KMS-11 (cell line): ENCODE results near the gene CEP126.

Experiments used
- H2AFZ ChIP-seq: fragments of 200-600 bp; sonication (generic); 2 replicates; pipeline ENCODE4 v1.6.1; 2016; ENCODE audit warnings: antibody characterized with exemption, mixed run types, low read depth
- H3K27ac ChIP-seq: fragments of 200-600 bp; sonication (generic); 2 replicates; pipeline ENCODE4 v1.6.1; 2016; ENCODE audit warnings: mild to moderate bottlenecking, mixed run types
- H3K27me3 ChIP-seq: fragments of 200-600 bp; sonication (generic); 2 replicates; pipeline ENCODE4 v1.6.1; 2017; ENCODE audit warnings: mild to moderate bottlenecking, low read depth, mixed run types, moderate library complexity; ENCODE audit not compliant: insufficient read depth
- H3K36me3 ChIP-seq: fragments of 200-600 bp; sonication (generic); 2 replicates; pipeline ENCODE4 v1.6.1; 2017; ENCODE audit warnings: mild to moderate bottlenecking, mixed run types; ENCODE audit not compliant: insufficient read depth
- H3K4me1 ChIP-seq: fragments of 200-600 bp; sonication (generic); 2 replicates; pipeline ENCODE4 v1.6.1; 2016; ENCODE audit warnings: mild to moderate bottlenecking, low read depth, mixed run types; ENCODE audit not compliant: poor library complexity, severe bottlenecking
- H3K4me2 ChIP-seq: fragments of 200-600 bp; sonication (generic); 2 replicates; pipeline ENCODE4 v1.7.0; 2016; ENCODE audit warnings: mild to moderate bottlenecking, mixed run types
- H3K4me3 ChIP-seq: fragments of 200-600 bp; sonication (generic); IDR thresholded peaks from 2 replicates; pipeline ENCODE4 v1.6.1; 2017; ENCODE audit warnings: low read depth, low read length, mixed read lengths; ENCODE audit not compliant: insufficient read depth
- H3K79me2 ChIP-seq: fragments of 200-600 bp; sonication (generic); 2 replicates; pipeline ENCODE4 v1.6.1; 2016; ENCODE audit warnings: low read depth, mixed run types; ENCODE audit not compliant: insufficient read depth
- H3K9ac ChIP-seq: fragments of 200-600 bp; sonication (generic); 2 replicates; pipeline ENCODE4 v1.6.1; 2016; ENCODE audit warnings: mild to moderate bottlenecking, mixed run types
- H4K20me1 ChIP-seq: fragments of 200-600 bp; sonication (generic); 2 replicates; pipeline ENCODE4 v1.6.1; 2016; ENCODE audit warnings: mild to moderate bottlenecking, mixed run types; ENCODE audit not compliant: insufficient read depth
- TF ChIP-seq, protein P1 (sequence below): fragments of 200-600 bp; sonication (generic); conservative IDR thresholded peaks from 2 replicates; pipeline ENCODE4 v1.6.1; 2017; ENCODE audit warnings: low read depth, mild to moderate bottlenecking, antibody characterized with exemption, low read length, moderate library complexity, mixed read lengths

The CEP126 gene

GRCh38 chr11:102010776-102011494, 96.1 kb downstream of the CEP126 start:
- H3K4me3 ChIP-seq = no peak overlapping the region
- H3K4me2 ChIP-seq = no peak overlapping the region
- H2AFZ ChIP-seq = no peak overlapping the region

DNA sequence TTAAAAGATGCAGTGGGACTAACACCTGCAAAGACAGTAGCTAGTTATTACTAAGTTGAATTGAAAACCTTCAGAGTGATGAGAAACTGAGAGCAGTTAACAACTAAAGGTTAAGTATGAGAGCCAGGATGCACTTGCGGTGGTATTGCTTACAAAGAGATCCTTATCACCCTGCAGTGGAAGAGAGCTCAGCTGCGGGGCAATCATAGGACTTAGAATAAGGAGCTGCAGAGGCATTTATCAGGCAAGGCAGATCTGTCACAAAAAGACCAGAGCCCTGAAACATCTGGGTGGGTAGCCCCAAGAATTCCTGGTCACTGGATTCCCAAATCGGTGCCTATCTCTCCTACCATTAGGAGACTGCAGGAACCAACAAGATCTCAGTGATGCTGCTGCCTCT, 98.1 kb downstream of the CEP126 start:
- Histone ChIP-seq H3K4me3 (no peak overlapping the region), H2AFZ (no peak overlapping the region), H3K4me1 (peaks cover 5% of the 10 kb centered on the region), H4K20me1 (no peaks in the 10 kb centered on the region), H3K36me3 (no peaks in the 10 kb centered on the region), H3K4me2 (no peak overlapping the region), H3K27me3 (no peaks in the 10 kb centered on the region), H3K9ac (no peak overlapping the region), H3K27ac (no peak overlapping the region), H3K79me2 (no peaks in the 10 kb centered on the region)
- TF ChIP-seq, protein P1, sequence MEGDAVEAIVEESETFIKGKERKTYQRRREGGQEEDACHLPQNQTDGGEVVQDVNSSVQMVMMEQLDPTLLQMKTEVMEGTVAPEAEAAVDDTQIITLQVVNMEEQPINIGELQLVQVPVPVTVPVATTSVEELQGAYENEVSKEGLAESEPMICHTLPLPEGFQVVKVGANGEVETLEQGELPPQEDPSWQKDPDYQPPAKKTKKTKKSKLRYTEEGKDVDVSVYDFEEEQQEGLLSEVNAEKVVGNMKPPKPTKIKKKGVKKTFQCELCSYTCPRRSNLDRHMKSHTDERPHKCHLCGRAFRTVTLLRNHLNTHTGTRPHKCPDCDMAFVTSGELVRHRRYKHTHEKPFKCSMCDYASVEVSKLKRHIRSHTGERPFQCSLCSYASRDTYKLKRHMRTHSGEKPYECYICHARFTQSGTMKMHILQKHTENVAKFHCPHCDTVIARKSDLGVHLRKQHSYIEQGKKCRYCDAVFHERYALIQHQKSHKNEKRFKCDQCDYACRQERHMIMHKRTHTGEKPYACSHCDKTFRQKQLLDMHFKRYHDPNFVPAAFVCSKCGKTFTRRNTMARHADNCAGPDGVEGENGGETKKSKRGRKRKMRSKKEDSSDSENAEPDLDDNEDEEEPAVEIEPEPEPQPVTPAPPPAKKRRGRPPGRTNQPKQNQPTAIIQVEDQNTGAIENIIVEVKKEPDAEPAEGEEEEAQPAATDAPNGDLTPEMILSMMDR = no peak

More at GRCh38 chr11:102010776-102011494, 96.1 kb downstream of the CEP126 start:
- no peaks in the 10 kb centered on the region for H3K27me3 ChIP-seq
- H3K9ac ChIP-seq = no peak overlapping the region
- no peak overlapping the region for H3K27ac ChIP-seq
- TF ChIP-seq, protein P1 = no peak
- H3K4me1 ChIP-seq = peaks cover 11% of the 10 kb centered on the region
- H3K79me2 ChIP-seq = no peaks in the 10 kb centered on the region
- H3K36me3 ChIP-seq = no peaks in the 10 kb centered on the region
- no peaks in the 10 kb centered on the region for H4K20me1 ChIP-seq

DNA sequence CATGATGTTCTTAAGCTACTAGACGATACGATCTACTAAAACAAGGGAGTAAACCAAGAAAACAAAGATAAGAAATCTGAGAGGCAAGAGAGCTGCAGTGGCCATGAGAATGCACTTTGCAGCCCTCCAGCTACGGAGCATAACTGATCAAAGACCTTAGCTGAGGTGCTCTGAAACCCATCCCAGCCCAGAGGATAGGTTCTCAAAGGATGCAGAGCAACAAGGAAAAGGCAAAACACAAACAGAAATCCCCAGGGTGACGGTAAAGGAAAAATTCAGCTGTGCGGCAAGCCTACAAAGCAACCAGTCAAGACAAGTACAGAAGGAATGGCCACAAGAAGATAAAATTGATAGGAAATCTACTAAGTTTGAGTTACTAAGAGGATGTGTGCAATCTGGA, 99.9 kb downstream of the CEP126 start:
- H3K4me2 ChIP-seq = no peak overlapping the region
- no peak overlapping the region for H3K4me3 ChIP-seq
- no peaks in the 10 kb centered on the region for H3K4me1 ChIP-seq
- H3K9ac ChIP-seq = no peak overlapping the region
- TF ChIP-seq, protein P1 = no peak
- no peaks in the 10 kb centered on the region for H3K36me3 ChIP-seq
- H3K27me3 ChIP-seq = no peaks in the 10 kb centered on the region
- H4K20me1 ChIP-seq = no peaks in the 10 kb centered on the region
- H3K27ac ChIP-seq = no peak overlapping the region
- no peak overlapping the region for H2AFZ ChIP-seq
- H3K79me2 ChIP-seq = no peaks in the 10 kb centered on the region

DNA sequence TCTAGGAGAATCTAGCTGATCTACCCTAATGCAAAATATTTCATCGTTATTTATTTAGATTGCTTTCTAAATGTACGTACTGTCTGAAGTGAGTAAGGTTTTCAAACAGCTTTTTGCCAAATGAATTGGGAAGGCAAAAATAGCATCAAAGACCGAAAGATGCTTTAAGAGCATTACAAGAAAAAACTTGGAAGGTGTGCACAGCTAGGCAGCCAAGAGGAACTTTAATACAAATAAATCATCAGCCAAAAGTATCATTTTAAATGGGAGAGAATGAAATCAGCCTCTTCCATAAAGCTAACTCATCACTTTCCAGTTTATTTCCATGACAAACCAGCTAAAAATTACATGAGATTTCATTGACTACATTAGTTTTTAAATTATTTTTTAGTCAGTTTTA, 102.2 kb downstream of the CEP126 start:
- no peaks in the 10 kb centered on the region for H4K20me1 ChIP-seq
- TF ChIP-seq, protein P1 = no peak
- no peak overlapping the region for H3K4me2 ChIP-seq
- H3K27me3 ChIP-seq = no peaks in the 10 kb centered on the region
- no peak overlapping the region for H3K4me3 ChIP-seq
- no peak overlapping the region for H3K27ac ChIP-seq
- H2AFZ ChIP-seq = no peak overlapping the region
- H3K9ac ChIP-seq = no peak overlapping the region
- H3K36me3 ChIP-seq = no peaks in the 10 kb centered on the region
- no peaks in the 10 kb centered on the region for H3K79me2 ChIP-seq
- no peaks in the 10 kb centered on the region for H3K4me1 ChIP-seq
